Ishikawa (cell line): ENCODE data around the gene CELA3B.

Experiments used
- CEBPB ChIP-seq: IDR thresholded peaks from 2 replicates; pipeline ENCODE4 v1.6.1; 2012
- CREB1 ChIP-seq: IDR thresholded peaks from 2 replicates; pipeline ENCODE4 v1.6.1; 2012; ENCODE audit warnings: low read depth
- EGR1 ChIP-seq: IDR thresholded peaks from 2 replicates; pipeline ENCODE4 v1.6.1; 2012
- EP300 ChIP-seq: IDR thresholded peaks from 2 replicates; pipeline ENCODE4 v1.6.1; 2012; ENCODE audit warnings: borderline replicate concordance
- FOXM1 ChIP-seq: IDR thresholded peaks from 2 replicates; pipeline ENCODE4 v1.6.1; 2012; ENCODE audit warnings: low read depth, borderline replicate concordance
- MAX ChIP-seq: IDR thresholded peaks from 2 replicates; pipeline ENCODE4 v1.6.1; 2012
- NFIC ChIP-seq: IDR thresholded peaks from 2 replicates; pipeline ENCODE4 v1.6.1; 2012
- RAD21 ChIP-seq: IDR thresholded peaks from 2 replicates; pipeline ENCODE4 v1.6.1; 2012; ENCODE audit warnings: low read depth
- REST ChIP-seq: IDR thresholded peaks from 2 replicates; pipeline ENCODE4 v1.6.1; 2012; ENCODE audit warnings: low read depth, mild to moderate bottlenecking
- TAF1 ChIP-seq: IDR thresholded peaks from 2 replicates; pipeline ENCODE4 v1.6.1; 2012; ENCODE audit warnings: low read depth, mild to moderate bottlenecking
- TCF12 ChIP-seq: IDR thresholded peaks from 2 replicates; pipeline ENCODE4 v1.6.1; 2012; ENCODE audit warnings: low read depth
- TEAD4 ChIP-seq: IDR thresholded peaks from 2 replicates; pipeline ENCODE4 v1.6.1; 2012
- USF1 ChIP-seq: IDR thresholded peaks from 2 replicates; pipeline ENCODE4 v1.6.1; 2012
- YY1 ChIP-seq: IDR thresholded peaks from 2 replicates; pipeline ENCODE4 v1.6.1; 2012; ENCODE audit warnings: low read depth
- ZBTB7A ChIP-seq: IDR thresholded peaks from 2 replicates; pipeline ENCODE4 v1.6.1; 2012; ENCODE audit warnings: low read depth

The CELA3B gene

GRCh38 chr1:21937034-21937371 is 39.8 kb upstream of the CELA3B start, which contains the start of gene HSPG2:
HSPG2 (minus strand) TSS chr1:21937310; CDS start chr1:21937217, 93 bp downstream.
- TF ChIP-seq YY1: no peak
- no peak for TF ChIP-seq TCF12
- no peak for TF ChIP-seq CREB1
- TF ChIP-seq EGR1: no peak
- TF ChIP-seq ZBTB7A: no peak
- TF ChIP-seq EP300: no peak

GRCh38 chr1:21937372-21938121 is 39.3 kb upstream of the CELA3B start:
- 0 out of 2 replicates have a peak, but pooled peaks have one; percentile 26 for TF ChIP-seq YY1
- peak; percentile 94 for TF ChIP-seq MAX
- no peak for TF ChIP-seq CREB1
- TF ChIP-seq TEAD4: no peak
- no peak for TF ChIP-seq CEBPB
- TF ChIP-seq TAF1: no peak; the same call in 1 of the 2 replicates

- TF ChIP-seq NFIC (no peak), USF1 (no peak), TEAD4 (no peak), CEBPB (no peak), RAD21 (no peak), FOXM1 (no peak), REST (no peak)
Measured at GRCh38 chr1:21938732-21939538, 37.9 kb upstream of the CELA3B start.

- TF ChIP-seq ZBTB7A: no peak
- TF ChIP-seq YY1: no peak
- no peak for TF ChIP-seq EP300
- no peak for TF ChIP-seq MAX
- TF ChIP-seq CREB1: no peak
- no peak for TF ChIP-seq CEBPB
- TF ChIP-seq EGR1: no peak
- peak; percentile 94 for TF ChIP-seq NFIC
- no peak for TF ChIP-seq TAF1
- TF ChIP-seq TEAD4: peak; percentile 45; the same call in 1 of the 2 replicates
- no peak for TF ChIP-seq REST
- TF ChIP-seq USF1: no peak
- TF ChIP-seq FOXM1: no peak
- TF ChIP-seq RAD21: no peak; the same call in 1 of the 2 replicates
- no peak for TF ChIP-seq TCF12
Measured at GRCh38 chr1:21939650-21940374, 37.0 kb upstream of the CELA3B start.

GRCh38 chr1:21940492-21940891 is 36.3 kb upstream of the CELA3B start:
- TF ChIP-seq YY1 (no peak), CEBPB (no peak), EGR1 (no peak), REST (no peak), MAX (no peak), ZBTB7A (no peak), TEAD4 (no peak), FOXM1 (no peak), USF1 (no peak)
